IPS-NIHi7 (cell line): ENCODE results near the gene CNNM1.

Experiments used
- DNase-seq: peaks from one replicate; pipeline ENCODE4 v3.0.0; 2012; ENCODE audit warnings: mixed read lengths; ENCODE audit errors: extremely low spot score

CNNM1 gene

DNA sequence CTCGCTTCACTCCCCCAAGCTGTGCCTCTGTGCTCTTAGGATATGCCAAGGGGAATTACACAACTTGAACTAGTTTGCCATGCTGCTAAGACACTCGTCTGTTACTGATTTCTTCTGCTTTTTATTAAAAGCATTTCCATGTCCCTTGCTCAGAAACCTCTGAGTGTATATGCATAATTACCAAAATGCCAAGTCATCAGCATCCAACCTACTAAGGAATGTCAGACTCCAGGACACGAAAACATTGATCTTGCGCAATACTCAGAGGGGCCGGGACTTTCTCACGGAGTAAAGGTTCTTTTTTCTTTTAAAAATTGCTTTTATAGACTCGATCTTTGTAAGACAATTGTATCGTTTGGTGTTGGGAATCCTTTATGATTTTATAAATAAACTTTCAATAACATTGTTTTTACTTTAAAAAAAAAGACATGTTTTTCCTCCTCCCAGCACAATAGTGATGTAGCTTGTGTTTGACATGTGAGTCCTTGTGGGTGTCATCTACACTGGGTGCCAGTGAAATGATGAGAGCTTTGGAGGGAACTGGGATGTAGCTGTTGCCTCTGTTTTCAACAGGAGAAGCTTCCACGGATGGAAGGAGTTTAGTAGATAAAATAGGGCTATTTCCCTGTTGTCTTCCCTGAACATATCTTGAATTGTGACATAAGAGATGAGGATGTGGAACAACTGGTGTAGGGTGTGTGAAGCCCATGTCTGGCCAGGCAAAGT, 43.6 kb downstream of the CNNM1 start:
- no peak for DNase-seq

- DNase-seq = no peak
Measured at GRCh38 chr10:99374526-99374925, 45.4 kb downstream of the CNNM1 start.

- DNase-seq = no peak
Measured at GRCh38 chr10:99374972-99375371, 45.8 kb downstream of the CNNM1 start.

DNA sequence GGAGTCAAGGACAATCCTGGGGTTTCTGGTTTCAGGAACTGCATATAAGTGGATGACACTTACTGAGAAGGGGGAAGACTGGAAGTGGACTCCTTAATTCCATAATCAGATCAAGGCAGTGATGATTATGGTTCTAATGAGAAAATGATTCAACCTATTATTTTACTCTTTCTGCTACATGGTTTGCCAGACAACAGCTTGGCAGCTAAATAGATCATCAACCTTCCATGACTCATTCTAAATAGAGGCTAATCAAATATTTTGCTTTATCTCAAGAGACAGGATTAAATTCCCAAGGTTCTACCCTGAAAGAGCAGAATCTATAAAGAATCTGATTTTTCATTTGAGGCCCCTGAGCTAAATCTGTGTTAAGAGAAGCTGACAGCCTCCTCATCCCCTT, 46.3 kb downstream of the CNNM1 start:
- no peak for DNase-seq

DNA sequence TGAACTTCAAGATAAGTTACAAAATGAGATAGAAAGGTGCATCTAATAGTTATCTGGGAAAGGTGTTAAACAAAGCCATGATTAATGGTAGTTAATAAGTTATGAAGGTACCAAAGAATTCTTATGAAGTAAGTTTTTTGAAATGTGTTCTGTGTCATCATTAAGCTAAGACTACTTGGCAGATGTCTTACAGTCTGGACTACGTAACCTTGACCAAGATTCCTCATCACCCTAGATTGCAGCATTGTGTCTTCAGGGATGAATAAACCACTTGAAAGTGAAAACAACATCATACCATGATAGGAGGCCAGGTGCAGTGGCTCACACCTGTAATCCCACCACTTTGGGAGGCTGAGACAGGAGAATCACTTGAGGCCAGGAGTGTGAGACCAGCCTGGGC, 53.0 kb downstream of the CNNM1 start:
- DNase-seq = no peak

DNA sequence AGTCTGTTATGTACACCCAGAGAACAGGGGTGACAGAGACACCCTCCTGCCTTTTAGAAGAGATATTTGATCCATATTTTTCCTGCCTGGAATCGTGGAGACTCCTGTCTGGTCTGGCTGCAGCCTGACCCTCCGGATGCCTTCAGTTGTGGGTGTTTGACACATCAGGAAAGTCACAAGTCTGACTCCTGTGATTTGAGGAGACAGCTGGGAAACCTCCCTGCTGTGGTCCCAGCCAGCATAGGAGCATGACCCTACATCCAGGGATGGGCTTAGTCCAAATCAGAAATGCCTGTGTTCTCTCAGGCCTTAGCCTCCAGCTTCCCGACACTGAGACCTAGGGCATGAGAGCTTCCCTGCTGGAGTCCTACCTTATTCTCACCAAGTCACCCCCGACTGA, 57.9 kb downstream of the CNNM1 start:
- DNase-seq = no peak

GRCh38 chr10:99387541-99387940, 58.4 kb downstream of the CNNM1 start:
- no peak for DNase-seq

GRCh38 chr10:99389729-99390480, 60.7 kb downstream of the CNNM1 start:
- no peak for DNase-seq

GRCh38 chr10:99391346-99391745, 62.2 kb downstream of the CNNM1 start:
- no peak for DNase-seq

DNA sequence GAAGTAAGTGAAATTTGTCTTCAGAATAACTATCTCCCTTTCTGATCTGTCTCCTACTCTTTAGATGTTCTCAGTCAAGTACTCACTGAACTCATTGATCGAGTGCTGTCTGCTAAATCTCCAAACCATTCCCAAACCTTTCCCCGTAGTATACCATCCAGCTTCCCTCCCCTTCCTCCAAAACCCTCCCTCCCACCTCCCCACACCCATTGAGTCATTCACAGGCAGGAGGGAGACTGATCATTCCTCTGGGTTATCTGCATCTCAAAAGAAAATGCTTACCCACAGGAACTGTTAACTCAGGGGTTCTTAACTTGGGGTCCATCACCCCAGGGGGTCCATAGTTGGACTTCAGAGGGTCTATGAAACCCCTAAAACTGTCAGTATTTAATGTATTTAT, 63.9 kb downstream of the CNNM1 start:
- DNase-seq = peak; percentile 64

GRCh38 chr10:99393683-99394082, 64.5 kb downstream of the CNNM1 start:
- no peak for DNase-seq

GRCh38 chr10:99394256-99394655, 65.1 kb downstream of the CNNM1 start:
- DNase-seq = no peak

GRCh38 chr10:99394761-99395386, 65.7 kb downstream of the CNNM1 start:
- DNase-seq = no peak

- DNase-seq = peak; percentile 63
Measured at GRCh38 chr10:99395750-99396445, 66.7 kb downstream of the CNNM1 start.

DNA sequence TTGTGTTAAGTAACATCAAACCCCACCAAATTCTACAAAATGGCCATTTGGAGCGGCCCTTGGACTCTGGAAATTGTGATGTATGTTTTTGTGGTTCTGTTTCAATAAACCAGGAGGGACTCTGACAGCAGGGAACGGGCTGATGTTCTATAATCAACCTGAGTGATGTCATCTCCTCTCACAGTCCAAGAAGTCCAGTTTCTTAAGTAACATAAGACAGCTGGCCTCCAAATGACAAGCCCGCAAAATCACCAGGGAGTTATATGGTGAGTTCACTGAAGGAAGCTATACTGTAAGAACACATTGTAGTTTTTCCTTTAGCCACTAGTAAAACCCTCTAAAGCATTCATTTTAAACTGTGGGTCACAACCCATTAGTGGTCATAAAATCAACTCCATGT, 67.3 kb downstream of the CNNM1 start:
- no peak for DNase-seq

- no peak for DNase-seq
Measured at GRCh38 chr10:99399664-99400063, 70.5 kb downstream of the CNNM1 start.

DNA sequence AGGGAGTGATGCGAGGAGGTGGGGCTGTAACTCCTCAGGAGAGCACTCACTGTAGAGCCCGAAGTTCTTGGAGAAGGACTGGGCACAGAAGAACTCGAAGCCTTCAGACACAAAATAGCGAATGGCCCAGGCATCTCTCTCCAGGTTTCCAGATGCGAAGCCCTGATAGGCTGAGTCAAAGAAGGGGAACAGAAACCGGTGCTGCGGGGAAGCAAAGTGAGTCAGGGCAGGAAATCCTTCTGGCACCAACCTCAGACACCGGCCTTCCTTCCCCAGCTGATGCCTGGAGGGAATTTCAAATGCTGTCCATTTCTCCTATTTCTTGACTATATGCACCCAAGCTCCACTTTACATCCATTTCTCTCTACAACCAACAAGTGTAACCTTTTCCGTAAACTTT, 74.5 kb downstream of the CNNM1 start:
- no peak for DNase-seq

DNA sequence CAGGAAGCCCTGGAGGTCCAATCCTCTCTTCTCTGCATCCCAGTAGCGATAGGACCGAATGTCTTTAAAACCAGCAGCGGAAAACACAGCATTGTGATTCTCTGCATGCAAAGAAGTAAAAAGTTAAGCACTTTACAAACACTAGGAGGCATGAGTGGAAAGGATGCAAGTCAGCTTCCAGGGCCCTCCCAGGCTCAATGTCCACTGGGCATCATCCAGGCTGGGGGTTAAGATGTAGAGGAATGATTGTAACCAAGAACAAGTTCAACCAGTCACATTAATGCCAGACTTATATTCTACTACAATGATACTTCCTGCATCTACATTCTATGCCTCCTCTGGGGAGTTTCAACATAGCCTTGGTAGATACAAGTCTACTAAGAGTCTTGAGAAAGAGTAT, 77.0 kb downstream of the CNNM1 start:
- no peak for DNase-seq

DNA sequence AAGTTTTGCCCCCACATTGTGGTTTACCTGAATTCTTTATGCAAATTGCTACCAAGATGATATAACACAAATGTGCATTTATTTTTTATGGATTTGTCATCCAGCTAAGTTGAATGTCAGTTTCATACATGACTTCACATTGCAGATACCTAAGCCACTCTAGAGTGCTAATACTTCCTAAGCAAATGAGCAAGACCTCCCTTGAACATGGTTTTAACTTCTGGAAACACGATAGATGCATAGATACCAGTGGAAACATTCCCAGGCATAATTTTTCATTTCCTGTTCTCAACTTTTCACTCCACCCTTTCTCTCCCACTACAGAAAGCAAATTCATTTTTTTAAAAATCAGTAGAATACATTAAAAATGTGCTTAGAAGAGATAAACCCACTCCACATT, 81.0 kb downstream of the CNNM1 start:
- DNase-seq = no peak

DNA sequence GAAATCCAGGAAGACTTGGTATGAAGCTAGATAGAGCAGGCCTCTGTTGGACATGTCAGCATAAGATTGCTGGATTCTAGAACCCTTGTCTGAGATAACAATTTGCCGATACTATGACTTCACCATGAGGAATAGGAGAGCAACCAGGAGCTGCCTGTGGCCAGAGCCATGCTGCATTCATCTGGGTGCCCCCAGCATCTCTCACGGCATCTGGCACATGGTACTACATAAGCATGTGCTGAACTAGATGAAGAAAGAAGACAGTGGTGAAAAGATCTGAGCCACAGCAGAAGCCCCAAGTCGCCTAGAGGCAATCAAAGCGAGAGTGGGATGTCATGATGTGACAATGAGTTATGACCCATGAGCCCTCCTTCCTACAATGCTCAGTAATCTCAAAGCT, 81.7 kb downstream of the CNNM1 start:
- no peak for DNase-seq

GRCh38 chr10:99411546-99411945, 82.4 kb downstream of the CNNM1 start:
- DNase-seq = no peak

DNA sequence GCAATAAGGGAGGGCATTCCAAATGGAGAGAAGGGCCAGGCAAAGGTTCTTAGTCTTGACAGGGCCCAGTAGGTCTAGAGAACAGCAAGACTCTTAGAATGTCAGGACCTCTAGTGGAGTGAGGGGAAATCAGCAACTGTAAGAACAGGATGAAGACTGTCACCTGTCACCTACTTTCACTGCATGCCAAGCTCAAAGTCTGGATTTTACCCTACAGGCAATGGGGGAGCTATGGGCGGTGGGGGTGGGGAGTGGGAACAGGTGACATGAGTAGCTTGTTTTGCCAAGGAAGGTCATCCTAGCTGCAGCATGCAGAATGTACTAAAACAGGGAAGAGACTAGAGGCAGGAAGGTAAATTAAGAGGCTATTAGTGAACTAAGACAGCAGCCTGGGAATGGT, 82.9 kb downstream of the CNNM1 start:
- DNase-seq = peak; percentile 31
